SK-N-SH treated with all-trans-retinoic acid at 6 μM for 48 hours (cell line): Measurements from ENCODE around the gene PTPN1.
A peak's percentile ranks its signal among the peaks of the same experiment; 100 is the strongest.

Source experiments
- ATAC-seq: fragments of 200-7000 bp; cut with Tn5 transposase; 3 replicates; pipeline ENCODE4 v1.9.1; 2020; ENCODE audit warnings: mild to moderate bottlenecking, moderate library complexity
- ARNTL ChIP-seq: fragments of 450-650 bp; formaldehyde crosslinking; IDR thresholded peaks from 2 replicates; pipeline ENCODE4 v1.5.0; 2020; ENCODE audit warnings: low read depth, mild to moderate bottlenecking, moderate library complexity, borderline replicate concordance
- BACH2 ChIP-seq: fragments of 250-450 bp; sonication (Bioruptor Pico); IDR thresholded peaks from 2 replicates; pipeline ENCODE4 v1.9.0; 2021; ENCODE audit warnings: mild to moderate bottlenecking, borderline replicate concordance
- CSDC2 ChIP-seq: fragments of 250-450 bp; sonication (Bioruptor Pico); IDR thresholded peaks from 2 replicates; pipeline ENCODE4 v1.5.0; 2020; ENCODE audit warnings: mild to moderate bottlenecking, moderate library complexity
- GLIS3 ChIP-seq: fragments of 250-450 bp; sonication (Bioruptor Pico); IDR thresholded peaks from 2 replicates; pipeline ENCODE4 v1.5.0; 2020; ENCODE audit warnings: mild to moderate bottlenecking, moderate library complexity
- ISL1 ChIP-seq: fragments of 250-450 bp; sonication (Bioruptor Pico); IDR thresholded peaks from 2 replicates; pipeline ENCODE4 v2.1.2; 2022; ENCODE audit warnings: mild to moderate bottlenecking, moderate library complexity
- OSR1 ChIP-seq: fragments of 250-450 bp; sonication (Bioruptor Pico); IDR thresholded peaks from 2 replicates; pipeline ENCODE4 v1.8.0; 2022; ENCODE audit warnings: moderate library complexity, mild to moderate bottlenecking, inconsistent platforms
- PPARA ChIP-seq: fragments of 250-450 bp; sonication (Bioruptor Pico); IDR thresholded peaks from 2 replicates; pipeline ENCODE4 v1.5.0; 2020; ENCODE audit warnings: mild to moderate bottlenecking, borderline replicate concordance
- RARB ChIP-seq: fragments of 250-450 bp; sonication (Bioruptor Pico); IDR thresholded peaks from 2 replicates; pipeline ENCODE4 v1.8.0; 2021; ENCODE audit warnings: mild to moderate bottlenecking, moderate library complexity
- SNAI2 ChIP-seq: fragments of 250-450 bp; sonication (Bioruptor Pico); IDR thresholded peaks from 2 replicates; pipeline ENCODE4 v1.5.0; 2020; ENCODE audit warnings: mild to moderate bottlenecking, moderate library complexity
- TOX ChIP-seq: fragments of 250-450 bp; sonication (Bioruptor Pico); IDR thresholded peaks from 2 replicates; pipeline ENCODE4 v1.8.0; 2021; ENCODE audit warnings: mild to moderate bottlenecking, moderate library complexity, borderline replicate concordance
- ZC3H10 ChIP-seq: fragments of 250-450 bp; sonication (Bioruptor Pico); IDR thresholded peaks from 2 replicates; pipeline ENCODE4 v1.5.1; 2021; ENCODE audit warnings: mild to moderate bottlenecking, moderate library complexity
- ZFP3 ChIP-seq: fragments of 250-450 bp; sonication (Bioruptor Pico); IDR thresholded peaks from 2 replicates; pipeline ENCODE4 v1.5.0; 2020; ENCODE audit warnings: mild to moderate bottlenecking, moderate library complexity
- ZFP30 ChIP-seq: fragments of 450-650 bp; formaldehyde crosslinking; IDR thresholded peaks from 2 replicates; pipeline ENCODE4 v1.5.0; 2022; ENCODE audit warnings: mild to moderate bottlenecking, moderate library complexity
- ZNF565 ChIP-seq: fragments of 450-650 bp; formaldehyde crosslinking; conservative IDR thresholded peaks from 2 replicates; pipeline ENCODE4 v1.5.0; 2020; ENCODE audit warnings: low read depth, mild to moderate bottlenecking, moderate library complexity
- ZNF70 ChIP-seq: fragments of 450-650 bp; formaldehyde crosslinking; IDR thresholded peaks from 2 replicates; pipeline ENCODE4 v1.5.0; 2020; ENCODE audit warnings: mild to moderate bottlenecking, moderate library complexity
- ZNF8 ChIP-seq: fragments of 450-650 bp; formaldehyde crosslinking; IDR thresholded peaks from 2 replicates; pipeline ENCODE4 v1.5.0; 2020; ENCODE audit warnings: mild to moderate bottlenecking, moderate library complexity
- TF ChIP-seq, protein P1 (sequence below): fragments of 250-450 bp; sonication (Bioruptor Pico); IDR thresholded peaks from 2 replicates; pipeline ENCODE4 v1.5.0; 2020; ENCODE audit warnings: mild to moderate bottlenecking, moderate library complexity
- TF ChIP-seq, protein P2 (sequence below): fragments of 250-450 bp; sonication (Bioruptor Pico); IDR thresholded peaks from 2 replicates; pipeline ENCODE4 v1.8.0; 2021; ENCODE audit warnings: low read depth, mild to moderate bottlenecking, moderate library complexity, borderline replicate concordance
- TF ChIP-seq, protein P3 (sequence below): fragments of 250-450 bp; sonication (Bioruptor Pico); IDR thresholded peaks from 2 replicates; pipeline ENCODE4 v1.5.1; 2021; ENCODE audit warnings: mild to moderate bottlenecking, moderate library complexity
- TF ChIP-seq, protein P4 (sequence below): fragments of 250-450 bp; sonication (Bioruptor Pico); IDR thresholded peaks from 2 replicates; pipeline ENCODE4 v1.5.1; 2020; ENCODE audit warnings: low read depth, mild to moderate bottlenecking, moderate library complexity
- TF ChIP-seq, protein P5 (sequence below): fragments of 250-450 bp; sonication (Bioruptor Pico); IDR thresholded peaks from 2 replicates; pipeline ENCODE4 v1.8.0; 2020; ENCODE audit warnings: mild to moderate bottlenecking, moderate library complexity, borderline replicate concordance

PTPN1 gene

DNA sequence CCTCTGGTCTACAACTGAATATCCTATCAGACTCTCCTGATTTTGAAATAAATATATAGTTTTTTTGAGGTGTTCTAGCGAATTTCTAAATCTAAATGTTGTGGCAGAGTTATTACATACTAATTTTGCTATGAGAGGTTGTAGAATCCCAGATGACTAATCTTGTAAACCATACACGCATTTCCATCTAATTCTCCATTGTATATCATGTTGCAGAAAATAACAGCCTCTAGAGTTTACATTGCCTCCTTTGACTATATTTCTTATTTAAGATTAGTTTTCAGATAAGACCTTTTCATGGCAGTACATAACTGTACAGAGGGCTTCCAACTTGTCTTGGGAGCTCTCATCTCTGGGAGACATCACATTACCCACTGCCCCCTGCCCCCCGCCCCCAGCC, 22.9 kb downstream of the PTPN1 start:
- ATAC-seq = peak; percentile 51
- TF ChIP-seq ZNF70 (CRISPR knock-in tag) (no peak), OSR1 (CRISPR knock-in tag) (no peak), BACH2 (no peak), ZNF565 (CRISPR knock-in tag) (no peak), ZFP3 (CRISPR knock-in tag) (no peak)
- TF ChIP-seq, protein P1, sequence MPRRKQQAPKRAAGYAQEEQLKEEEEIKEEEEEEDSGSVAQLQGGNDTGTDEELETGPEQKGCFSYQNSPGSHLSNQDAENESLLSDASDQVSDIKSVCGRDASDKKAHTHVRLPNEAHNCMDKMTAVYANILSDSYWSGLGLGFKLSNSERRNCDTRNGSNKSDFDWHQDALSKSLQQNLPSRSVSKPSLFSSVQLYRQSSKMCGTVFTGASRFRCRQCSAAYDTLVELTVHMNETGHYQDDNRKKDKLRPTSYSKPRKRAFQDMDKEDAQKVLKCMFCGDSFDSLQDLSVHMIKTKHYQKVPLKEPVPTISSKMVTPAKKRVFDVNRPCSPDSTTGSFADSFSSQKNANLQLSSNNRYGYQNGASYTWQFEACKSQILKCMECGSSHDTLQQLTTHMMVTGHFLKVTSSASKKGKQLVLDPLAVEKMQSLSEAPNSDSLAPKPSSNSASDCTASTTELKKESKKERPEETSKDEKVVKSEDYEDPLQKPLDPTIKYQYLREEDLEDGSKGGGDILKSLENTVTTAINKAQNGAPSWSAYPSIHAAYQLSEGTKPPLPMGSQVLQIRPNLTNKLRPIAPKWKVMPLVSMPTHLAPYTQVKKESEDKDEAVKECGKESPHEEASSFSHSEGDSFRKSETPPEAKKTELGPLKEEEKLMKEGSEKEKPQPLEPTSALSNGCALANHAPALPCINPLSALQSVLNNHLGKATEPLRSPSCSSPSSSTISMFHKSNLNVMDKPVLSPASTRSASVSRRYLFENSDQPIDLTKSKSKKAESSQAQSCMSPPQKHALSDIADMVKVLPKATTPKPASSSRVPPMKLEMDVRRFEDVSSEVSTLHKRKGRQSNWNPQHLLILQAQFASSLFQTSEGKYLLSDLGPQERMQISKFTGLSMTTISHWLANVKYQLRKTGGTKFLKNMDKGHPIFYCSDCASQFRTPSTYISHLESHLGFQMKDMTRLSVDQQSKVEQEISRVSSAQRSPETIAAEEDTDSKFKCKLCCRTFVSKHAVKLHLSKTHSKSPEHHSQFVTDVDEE (CRISPR knock-in tag) = no peak

DNA sequence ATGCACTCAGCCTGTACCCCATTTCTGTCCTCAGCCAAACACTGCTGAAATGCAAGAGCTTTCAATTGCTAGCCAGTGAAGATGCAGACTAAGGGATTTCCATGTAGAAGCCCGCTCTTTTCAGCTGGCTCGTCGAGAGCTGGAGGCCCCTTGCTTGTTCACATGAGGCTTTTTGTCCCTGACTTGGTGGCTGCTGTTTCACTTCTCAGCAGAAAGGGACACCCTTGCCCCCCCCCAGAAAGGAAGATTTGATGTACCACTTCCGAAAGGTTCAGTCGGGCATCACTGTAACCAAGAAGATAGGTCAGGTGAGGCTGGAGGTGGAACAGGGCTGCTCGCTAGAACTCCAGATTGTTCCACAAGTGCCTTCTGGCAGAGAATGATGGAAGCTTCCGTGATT, 23.3 kb downstream of the PTPN1 start:
- no peak for ATAC-seq
- no peak for TF ChIP-seq SNAI2 (CRISPR knock-in tag)
- TF ChIP-seq ARNTL (CRISPR knock-in tag) = no peak
- no peak for TF ChIP-seq TOX (CRISPR knock-in tag)
- TF ChIP-seq, protein P1 (CRISPR knock-in tag) = no peak
- TF ChIP-seq, protein P2, sequence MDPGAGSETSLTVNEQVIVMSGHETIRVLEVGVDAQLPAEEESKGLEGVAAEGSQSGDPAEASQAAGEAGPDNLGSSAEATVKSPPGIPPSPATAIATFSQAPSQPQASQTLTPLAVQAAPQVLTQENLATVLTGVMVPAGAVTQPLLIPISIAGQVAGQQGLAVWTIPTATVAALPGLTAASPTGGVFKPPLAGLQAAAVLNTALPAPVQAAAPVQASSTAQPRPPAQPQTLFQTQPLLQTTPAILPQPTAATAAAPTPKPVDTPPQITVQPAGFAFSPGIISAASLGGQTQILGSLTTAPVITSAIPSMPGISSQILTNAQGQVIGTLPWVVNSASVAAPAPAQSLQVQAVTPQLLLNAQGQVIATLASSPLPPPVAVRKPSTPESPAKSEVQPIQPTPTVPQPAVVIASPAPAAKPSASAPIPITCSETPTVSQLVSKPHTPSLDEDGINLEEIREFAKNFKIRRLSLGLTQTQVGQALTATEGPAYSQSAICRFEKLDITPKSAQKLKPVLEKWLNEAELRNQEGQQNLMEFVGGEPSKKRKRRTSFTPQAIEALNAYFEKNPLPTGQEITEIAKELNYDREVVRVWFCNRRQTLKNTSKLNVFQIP = no peak
- no peak for TF ChIP-seq ISL1 (CRISPR knock-in tag)
- TF ChIP-seq BACH2 = no peak
- TF ChIP-seq ZNF8 (CRISPR knock-in tag) = no peak
- no peak for TF ChIP-seq ZNF70 (CRISPR knock-in tag)
- TF ChIP-seq, protein P3, sequence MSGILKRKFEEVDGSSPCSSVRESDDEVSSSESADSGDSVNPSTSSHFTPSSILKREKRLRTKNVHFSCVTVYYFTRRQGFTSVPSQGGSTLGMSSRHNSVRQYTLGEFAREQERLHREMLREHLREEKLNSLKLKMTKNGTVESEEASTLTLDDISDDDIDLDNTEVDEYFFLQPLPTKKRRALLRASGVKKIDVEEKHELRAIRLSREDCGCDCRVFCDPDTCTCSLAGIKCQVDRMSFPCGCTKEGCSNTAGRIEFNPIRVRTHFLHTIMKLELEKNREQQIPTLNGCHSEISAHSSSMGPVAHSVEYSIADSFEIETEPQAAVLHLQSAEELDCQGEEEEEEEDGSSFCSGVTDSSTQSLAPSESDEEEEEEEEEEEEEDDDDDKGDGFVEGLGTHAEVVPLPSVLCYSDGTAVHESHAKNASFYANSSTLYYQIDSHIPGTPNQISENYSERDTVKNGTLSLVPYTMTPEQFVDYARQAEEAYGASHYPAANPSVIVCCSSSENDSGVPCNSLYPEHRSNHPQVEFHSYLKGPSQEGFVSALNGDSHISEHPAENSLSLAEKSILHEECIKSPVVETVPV = no peak
- TF ChIP-seq ZFP3 (CRISPR knock-in tag) = no peak

DNA sequence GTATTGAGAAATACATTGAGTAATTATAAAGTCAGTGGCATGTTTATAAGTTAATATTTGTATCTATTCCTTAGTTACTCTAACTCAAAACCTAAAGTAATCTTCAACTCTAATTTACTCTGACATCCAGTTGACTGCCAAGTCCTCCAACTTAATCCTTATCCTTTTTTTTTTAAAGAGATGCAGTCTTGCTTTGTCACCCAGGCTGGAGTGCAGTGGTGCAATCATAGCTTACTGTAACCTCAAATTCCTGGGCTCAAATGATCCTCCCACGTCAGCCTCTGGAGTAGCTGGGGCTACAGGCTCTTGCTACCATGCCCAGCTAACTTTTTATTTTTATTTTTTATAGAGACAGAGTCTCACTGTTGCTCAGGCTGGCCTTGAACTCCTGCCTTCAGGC, 24.4 kb downstream of the PTPN1 start:
- ATAC-seq = peak; percentile 45

More for the DNA sequence above, 24.4 kb downstream of the PTPN1 start:
- no peak for TF ChIP-seq ISL1 (CRISPR knock-in tag)
- TF ChIP-seq ZNF70 (CRISPR knock-in tag) = no peak
- TF ChIP-seq, protein P4, sequence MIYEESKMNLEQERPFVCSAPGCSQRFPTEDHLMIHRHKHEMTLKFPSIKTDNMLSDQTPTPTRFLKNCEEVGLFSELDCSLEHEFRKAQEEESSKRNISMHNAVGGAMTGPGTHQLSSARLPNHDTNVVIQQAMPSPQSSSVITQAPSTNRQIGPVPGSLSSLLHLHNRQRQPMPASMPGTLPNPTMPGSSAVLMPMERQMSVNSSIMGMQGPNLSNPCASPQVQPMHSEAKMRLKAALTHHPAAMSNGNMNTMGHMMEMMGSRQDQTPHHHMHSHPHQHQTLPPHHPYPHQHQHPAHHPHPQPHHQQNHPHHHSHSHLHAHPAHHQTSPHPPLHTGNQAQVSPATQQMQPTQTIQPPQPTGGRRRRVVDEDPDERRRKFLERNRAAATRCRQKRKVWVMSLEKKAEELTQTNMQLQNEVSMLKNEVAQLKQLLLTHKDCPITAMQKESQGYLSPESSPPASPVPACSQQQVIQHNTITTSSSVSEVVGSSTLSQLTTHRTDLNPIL (CRISPR knock-in tag) = no peak
- TF ChIP-seq ARNTL (CRISPR knock-in tag) = no peak
- no peak for TF ChIP-seq PPARA
- TF ChIP-seq CSDC2 (CRISPR knock-in tag) = no peak
- TF ChIP-seq, protein P5, sequence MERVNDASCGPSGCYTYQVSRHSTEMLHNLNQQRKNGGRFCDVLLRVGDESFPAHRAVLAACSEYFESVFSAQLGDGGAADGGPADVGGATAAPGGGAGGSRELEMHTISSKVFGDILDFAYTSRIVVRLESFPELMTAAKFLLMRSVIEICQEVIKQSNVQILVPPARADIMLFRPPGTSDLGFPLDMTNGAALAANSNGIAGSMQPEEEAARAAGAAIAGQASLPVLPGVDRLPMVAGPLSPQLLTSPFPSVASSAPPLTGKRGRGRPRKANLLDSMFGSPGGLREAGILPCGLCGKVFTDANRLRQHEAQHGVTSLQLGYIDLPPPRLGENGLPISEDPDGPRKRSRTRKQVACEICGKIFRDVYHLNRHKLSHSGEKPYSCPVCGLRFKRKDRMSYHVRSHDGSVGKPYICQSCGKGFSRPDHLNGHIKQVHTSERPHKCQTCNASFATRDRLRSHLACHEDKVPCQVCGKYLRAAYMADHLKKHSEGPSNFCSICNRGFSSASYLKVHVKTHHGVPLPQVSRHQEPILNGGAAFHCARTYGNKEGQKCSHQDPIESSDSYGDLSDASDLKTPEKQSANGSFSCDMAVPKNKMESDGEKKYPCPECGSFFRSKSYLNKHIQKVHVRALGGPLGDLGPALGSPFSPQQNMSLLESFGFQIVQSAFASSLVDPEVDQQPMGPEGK (CRISPR knock-in tag) = no peak
- TF ChIP-seq TOX (CRISPR knock-in tag) = no peak
- TF ChIP-seq OSR1 (CRISPR knock-in tag) = no peak
- no peak for TF ChIP-seq SNAI2 (CRISPR knock-in tag)
- no peak for TF ChIP-seq ZC3H10 (CRISPR knock-in tag)
- TF ChIP-seq, protein P3 = no peak
- TF ChIP-seq ZFP3 (CRISPR knock-in tag) = no peak
- no peak for TF ChIP-seq RARB (CRISPR knock-in tag)
- TF ChIP-seq ZFP30 (CRISPR knock-in tag) = no peak
- no peak for TF ChIP-seq GLIS3 (CRISPR knock-in tag)
- no peak for TF ChIP-seq ZNF8 (CRISPR knock-in tag)
